ENCODE data around the gene SDHB.

SDHB gene

DNA sequence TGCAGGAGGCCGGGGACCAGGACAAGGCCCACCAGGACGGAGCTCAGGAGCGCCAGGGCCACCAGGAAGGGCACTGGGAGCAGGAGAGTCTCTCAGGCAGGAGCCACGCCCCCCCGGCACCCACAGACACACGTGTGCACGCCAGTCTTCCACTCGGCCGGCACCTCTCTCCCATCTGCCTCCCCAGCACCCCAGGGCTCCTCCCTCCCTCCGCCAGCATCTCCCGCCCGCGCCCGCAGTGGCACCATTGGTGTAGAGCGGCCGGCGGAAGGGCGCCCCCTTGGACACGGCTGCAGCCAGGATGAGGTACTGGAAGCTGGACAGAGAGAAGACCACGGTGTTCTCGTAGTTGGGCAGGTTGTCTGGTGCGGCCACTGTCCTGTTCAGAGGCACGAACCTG, 67.3 kb downstream of the SDHB start:
- no peak for DNase-seq (ENCODE audit: low read depth, low spot score)

- no peak for DNase-seq (ENCODE audit: low read depth, low spot score)
These were observed 67.7 kb downstream of the SDHB start for GRCh38 chr1:16986113-16986512.

DNA sequence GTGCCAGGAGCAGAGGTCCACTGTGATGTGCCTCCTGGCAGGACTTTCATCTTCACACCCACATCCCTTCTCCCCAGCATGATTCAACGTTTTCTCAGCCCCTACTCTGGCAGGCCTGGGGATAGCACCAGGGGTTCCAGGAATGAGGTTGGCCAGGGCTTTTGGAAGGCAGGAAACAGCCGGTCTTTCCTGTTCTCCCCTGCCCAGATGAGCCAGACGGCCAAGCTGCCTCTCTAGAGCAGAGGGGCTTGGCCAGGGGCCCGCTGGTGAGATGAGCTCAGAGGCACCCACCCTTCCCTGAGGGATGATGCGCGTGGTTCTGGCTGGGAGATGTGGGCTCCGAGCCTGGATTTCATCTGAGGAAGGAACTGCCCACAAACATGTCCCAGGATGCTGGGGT, 69.1 kb downstream of the SDHB start:
- DNase-seq (ENCODE audit: low read depth, low spot score): no peak

GRCh38 chr1:16983649-16984048, 70.2 kb downstream of the SDHB start:
- DNase-seq (ENCODE audit: low read depth, low spot score): no peak

DNA sequence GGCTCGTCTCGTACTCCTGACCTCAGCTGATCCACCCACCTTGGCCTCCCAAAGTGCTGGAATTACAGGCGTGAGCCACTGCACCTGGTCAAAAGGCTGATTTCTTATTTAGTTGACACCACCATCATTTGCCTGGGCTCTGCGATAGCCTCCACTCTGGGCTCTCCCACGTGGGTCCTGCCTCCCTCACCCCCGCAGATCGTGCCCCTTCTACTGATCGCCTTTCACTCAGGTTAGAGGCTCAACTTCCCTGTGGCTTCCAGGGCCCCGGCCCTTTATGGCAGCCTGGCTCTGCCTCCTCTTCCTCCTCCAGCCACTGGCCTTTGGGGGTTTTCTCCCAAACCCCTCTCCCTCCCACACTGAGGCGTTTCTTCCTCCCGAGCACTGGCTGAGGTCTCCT, 70.9 kb downstream of the SDHB start:
- DNase-seq (ENCODE audit: low read depth, low spot score): no peak

- no peak for DNase-seq (ENCODE audit: low read depth, low spot score)
These were observed 72.5 kb downstream of the SDHB start for GRCh38 chr1:16981269-16981849.

- DNase-seq (ENCODE audit: low read depth, low spot score): no peak
These were observed 73.2 kb downstream of the SDHB start, which contains the start of gene MFAP2 for GRCh38 chr1:16980473-16981268. MFAP2 (minus strand) TSS chr1:16980620; CDS start chr1:16978273, 2,347 bp downstream.

DNA sequence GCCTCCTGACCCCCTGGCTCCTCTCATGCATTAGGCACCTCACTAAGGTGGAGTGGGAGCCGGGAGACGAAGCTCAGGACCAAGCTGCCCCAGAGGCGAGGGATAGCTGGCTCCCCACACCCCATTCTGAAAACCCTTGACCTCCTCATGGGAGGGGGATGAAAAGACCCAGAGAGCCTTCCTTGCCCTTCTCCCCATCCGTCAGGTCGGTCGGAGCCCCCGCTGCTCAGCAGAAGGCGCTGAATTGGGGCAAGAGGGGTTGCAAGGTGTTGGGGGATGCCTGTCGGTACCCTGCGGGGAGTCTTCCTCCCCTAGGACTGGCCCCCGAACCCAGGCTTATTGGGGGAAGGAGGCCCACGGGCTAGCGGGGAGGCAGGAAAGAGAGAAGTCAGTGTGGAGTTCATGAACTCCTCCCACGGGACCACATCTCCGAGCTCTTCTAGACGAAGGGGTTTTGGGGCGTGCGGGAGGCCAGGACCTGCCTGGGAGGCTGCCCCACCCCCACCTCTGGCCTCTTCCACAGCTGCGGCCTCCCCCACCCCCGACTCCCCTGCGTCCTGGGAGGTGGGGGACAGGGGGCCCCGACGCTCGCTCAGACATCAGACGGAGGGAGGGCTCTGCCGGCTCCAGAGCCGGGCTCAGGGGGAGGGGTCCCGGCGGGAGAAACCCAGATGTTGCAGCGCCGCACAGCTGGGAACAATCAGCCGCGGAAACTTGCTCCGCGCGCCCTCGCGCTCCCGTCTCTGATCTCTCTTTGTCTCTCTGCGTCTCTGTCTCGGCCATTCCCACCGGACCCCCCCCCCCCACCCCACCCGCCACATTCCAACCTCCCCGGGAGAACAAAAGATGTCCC, 74.1 kb downstream of the SDHB start:
- DNase-seq (ENCODE audit: low read depth, low spot score): no peak

DNA sequence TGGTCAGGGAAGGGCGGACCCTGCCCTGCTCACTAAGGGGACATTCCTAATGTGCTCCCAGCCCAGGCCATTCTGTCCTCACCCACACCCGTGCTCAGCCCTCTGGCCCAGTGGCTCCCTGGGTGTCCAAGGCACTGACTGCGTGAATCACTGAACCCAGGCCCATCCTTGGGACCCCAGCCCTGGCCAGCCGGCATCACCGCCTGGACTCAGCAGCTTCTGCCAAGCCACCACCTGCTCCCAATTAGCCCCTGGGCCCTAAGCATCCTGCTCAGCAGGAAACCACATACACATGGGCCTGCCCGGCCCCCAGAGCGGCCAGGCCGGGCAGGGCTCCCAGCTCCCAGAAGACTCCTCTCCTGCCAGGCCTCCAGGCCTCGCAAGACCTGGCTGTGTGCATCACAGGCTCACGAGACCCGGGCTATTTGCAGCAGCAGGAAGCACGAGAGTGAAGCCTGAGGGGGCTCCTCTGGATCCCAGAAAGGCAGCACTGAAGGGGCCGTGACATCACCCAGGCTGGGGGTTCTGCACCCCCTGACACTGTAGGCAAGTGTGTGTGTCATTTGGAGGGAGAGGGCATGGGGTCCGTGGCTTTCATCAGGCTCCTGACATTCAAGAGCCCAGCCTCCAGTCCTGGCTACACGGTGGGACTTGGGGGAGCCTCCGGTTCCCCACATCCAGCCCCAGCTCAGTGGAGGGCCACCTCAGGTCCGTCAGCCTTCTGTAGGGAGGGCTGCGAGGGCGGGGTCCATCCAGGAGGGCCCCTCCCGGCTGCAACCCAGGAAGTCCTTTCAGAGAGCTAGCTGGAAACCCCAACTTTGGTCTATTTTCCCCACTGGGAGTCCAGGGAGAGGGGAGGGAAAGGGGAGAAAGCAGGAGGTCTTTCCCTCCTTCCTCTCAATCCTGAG, 75.0 kb downstream of the SDHB start:
- DNase-seq (ENCODE audit: low read depth, low spot score): no peak

DNA sequence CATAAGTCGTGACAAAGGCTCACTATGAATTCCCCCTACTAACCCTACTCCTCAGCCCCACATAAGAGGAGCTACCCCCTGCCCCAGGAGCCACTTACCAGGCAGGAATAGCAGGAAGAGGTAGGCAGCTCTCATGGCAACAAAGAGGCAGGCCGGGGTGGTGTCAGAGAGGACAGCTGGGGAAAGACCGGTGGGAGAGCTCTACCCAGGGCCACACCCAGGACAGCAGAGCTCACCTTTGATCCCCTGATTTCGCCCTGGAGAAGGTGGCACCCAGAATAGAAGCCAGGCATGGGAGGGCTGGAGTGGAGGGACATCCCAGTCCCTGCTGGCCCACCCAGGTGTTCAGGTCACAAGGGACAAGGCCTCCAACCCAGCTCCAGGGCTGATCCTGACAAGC, 75.7 kb downstream of the SDHB start:
- DNase-seq (ENCODE audit: low read depth, low spot score): no peak

DNA sequence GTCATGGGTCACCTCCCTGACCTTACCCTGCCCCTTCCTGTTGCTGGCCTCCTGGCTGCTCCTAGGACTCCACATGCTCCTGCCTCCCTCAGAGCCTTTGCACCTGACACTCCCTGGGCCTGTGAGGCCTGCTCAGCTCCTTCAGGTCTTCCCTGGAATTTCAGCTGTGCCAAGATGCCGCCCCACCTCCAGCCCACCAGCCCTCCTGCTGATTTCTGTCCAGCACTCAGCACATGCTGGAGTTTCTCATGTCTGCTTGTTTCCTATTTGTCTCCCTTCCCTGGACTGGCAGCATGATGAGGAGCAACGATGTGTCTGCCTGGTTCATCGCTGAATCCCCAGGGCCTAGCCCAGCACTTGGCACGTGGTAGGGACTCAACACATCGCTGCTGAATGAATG, 76.5 kb downstream of the SDHB start:
- DNase-seq (ENCODE audit: low read depth, low spot score): no peak

DNA sequence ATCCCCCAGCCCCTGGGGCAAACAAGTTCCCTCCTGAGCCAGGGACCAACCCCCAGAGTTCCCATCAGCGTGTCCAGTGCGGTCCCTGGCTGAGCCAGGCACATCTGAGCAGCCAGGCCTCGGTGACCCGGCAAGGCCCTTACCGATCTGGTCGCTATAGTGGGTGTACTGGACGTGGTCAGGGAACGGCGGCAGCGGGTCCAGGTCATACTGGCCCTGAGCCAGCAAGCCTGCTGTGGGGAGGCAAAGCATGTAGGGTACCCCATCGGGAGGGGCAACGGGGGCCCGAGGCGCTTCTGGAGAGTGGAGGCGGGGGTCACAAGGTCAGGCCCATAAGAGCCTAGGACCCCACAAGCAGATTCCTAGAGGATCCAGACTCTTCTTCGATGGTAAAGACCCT, 76.9 kb downstream of the SDHB start:
- DNase-seq (ENCODE audit: low read depth, low spot score): no peak

- DNase-seq (ENCODE audit: low read depth, low spot score): no peak
These were observed 78.0 kb downstream of the SDHB start for GRCh38 chr1:16975838-16976237.

- DNase-seq (ENCODE audit: low read depth, low spot score): no peak
These were observed 78.6 kb downstream of the SDHB start for GRCh38 chr1:16975211-16975610.

- DNase-seq (ENCODE audit: low read depth, low spot score): no peak
These were observed 80.6 kb downstream of the SDHB start for GRCh38 chr1:16973215-16973614.

GRCh38 chr1:16972189-16972895, 81.5 kb downstream of the SDHB start:
- DNase-seq (ENCODE audit: low read depth, low spot score): no peak

DNA sequence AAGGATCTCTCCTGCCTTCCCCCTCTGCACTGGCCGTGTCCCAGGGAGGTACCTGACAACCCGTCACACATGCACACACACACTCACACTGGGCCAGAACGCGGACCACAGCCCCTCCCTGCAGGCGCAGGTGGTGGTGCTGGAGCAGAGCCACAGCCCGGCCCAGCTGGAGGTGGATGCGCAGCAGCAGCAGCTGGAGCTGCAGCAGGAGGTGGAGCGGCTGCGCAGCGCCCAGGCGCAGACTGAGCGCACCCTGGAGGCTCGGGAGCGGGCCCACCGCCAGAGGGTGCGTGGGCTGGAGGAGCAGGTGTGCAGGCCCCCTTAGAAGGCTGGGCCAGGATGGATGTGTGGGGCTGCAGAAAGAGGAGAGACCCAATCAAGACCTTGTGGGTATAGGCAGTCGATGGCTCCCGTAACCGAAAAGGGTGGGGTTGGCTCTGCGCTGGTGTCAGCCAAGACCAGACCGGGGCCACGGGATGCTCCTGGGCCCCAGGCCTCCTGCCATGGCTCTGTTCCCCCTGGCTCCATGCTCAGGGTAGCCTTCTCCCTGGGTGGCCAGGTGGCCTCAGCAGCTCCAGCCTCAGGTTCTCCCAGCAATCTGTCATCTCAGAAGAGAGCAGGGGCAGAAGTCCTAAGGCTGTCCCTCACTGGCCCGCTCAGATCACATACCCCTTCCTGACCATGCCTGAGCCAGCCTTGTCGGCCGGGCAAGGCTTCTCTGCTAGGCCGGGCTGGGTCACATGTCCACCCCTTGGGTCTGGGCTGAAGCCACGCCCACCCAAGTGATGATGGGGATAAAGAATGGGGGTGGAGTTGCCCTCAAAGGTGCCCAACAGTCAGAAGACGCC, 82.3 kb downstream of the SDHB start:
- DNase-seq (ENCODE audit: low read depth, low spot score): no peak

GRCh38 chr1:16970132-16970910, 83.5 kb downstream of the SDHB start:
- DNase-seq (ENCODE audit: low read depth, low spot score): no peak

DNA sequence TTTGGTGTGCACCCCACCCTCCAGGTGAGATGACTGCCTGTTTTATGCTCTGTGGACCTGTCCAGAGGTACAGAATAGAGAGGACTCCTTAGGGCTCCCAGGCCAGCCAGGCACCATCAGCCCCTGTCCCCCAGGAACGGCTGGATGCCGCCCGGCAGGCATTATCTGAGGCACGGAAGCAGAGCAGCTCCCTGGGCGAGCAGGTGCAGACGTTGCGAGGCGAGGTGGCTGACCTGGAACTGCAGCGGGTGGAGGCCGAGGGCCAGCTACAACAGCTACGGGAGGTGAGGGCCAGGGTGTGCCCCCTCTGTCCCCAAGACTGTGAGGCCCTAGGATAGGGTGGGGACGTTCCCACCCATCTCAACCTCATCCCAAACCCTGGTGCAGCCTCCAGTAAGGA, 84.2 kb downstream of the SDHB start:
- no peak for DNase-seq (ENCODE audit: low read depth, low spot score)

Data from activated naive CD8-positive, alpha-beta T cell treated with anti-CD3 and anti-CD28 coated beads, Interleukin-2, amount 50 U/mL, for 16 hours (primary cell).